Measurements from ENCODE around the gene RNASEH2A. TPM values are rescaled to one million over a fixed set of nuclear protein-coding genes. Genes with fewer than 3 reads are reported as not detected.

Gene RNASEH2A
- total and polyA plus RNA-seq, 2 of the 13 experiments (the other 11 are each of a cell fraction or from before 2014, with no cell fraction given) = 25.1 to 35.8 TPM

DNA sequence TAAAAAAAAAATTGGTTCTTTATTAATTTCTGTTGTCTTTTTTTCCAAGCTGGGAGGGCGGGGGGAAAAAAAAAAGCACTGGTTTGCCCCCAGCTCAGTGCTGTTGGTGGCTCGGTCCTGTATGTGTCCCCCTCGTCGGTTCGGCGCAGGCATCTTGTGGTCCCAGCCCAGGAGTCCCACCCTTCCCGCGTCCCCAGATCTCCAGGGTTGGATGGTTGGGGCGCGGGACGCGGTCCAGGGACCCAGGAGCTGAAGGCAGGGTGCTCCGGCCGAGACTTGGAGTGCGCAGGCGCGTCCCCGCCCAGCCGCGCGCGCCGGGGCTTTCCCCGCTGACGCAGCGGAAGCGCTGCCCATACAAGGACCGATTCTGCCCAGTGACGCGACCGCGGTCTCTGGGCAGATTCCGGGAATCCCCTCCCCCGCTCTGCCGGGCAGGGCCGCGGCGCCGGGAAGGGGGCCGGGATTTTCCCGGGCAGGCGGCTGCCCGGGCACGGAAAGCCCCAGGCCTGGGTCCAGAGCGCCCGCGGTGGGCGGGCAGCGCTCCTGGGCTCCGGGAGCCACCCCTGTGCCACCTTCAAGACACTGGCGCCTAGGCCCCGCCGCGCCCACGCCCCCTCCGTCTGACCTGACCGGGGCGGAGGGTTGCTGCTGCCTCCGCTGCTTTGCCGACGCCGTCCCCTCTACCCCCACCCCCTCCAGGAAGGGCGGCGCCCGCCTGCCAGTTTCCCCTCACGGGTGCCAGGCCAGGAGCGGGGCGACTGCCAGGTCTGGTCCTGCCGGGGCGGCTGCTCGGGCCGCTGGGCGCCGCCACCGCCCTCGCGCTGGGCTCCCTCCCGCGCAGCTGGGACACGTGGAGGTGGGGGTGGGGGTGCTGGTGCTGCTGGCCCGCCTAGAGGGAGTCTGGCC, 12.8 kb upstream of the RNASEH2A start (continued):
- TF ChIP-seq, protein P1, sequence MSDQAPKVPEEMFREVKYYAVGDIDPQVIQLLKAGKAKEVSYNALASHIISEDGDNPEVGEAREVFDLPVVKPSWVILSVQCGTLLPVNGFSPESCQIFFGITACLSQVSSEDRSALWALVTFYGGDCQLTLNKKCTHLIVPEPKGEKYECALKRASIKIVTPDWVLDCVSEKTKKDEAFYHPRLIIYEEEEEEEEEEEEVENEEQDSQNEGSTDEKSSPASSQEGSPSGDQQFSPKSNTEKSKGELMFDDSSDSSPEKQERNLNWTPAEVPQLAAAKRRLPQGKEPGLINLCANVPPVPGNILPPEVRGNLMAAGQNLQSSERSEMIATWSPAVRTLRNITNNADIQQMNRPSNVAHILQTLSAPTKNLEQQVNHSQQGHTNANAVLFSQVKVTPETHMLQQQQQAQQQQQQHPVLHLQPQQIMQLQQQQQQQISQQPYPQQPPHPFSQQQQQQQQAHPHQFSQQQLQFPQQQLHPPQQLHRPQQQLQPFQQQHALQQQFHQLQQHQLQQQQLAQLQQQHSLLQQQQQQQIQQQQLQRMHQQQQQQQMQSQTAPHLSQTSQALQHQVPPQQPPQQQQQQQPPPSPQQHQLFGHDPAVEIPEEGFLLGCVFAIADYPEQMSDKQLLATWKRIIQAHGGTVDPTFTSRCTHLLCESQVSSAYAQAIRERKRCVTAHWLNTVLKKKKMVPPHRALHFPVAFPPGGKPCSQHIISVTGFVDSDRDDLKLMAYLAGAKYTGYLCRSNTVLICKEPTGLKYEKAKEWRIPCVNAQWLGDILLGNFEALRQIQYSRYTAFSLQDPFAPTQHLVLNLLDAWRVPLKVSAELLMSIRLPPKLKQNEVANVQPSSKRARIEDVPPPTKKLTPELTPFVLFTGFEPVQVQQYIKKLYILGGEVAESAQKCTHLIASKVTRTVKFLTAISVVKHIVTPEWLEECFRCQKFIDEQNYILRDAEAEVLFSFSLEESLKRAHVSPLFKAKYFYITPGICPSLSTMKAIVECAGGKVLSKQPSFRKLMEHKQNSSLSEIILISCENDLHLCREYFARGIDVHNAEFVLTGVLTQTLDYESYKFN (CRISPR knock-in tag; conservative IDR thresholded peaks at IDR 0.05) = peak; percentile 34
- TF ChIP-seq, protein P2, sequence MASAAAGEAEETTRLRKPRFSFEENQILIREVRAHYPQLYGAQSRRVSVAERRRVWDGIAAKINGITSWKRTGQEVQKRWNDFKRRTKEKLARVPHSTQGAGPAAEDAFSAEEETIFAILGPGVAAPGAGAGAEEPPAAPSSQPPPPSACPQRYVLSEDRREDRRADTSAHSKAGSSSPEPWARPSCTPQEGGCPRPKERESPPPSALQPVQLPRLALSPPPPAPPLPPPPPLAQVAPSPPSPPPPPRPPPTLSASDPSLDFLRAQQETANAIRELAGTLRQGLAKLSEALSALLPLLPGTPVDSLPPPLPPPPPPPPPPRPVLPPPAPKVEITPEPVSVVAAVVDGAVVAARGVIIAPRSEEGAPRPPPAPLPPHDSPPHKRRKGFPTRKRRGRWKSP (CRISPR knock-in tag; IDR thresholded peaks at IDR 0.05) = no peak; the same call in 1 of the 2 replicates
- TF ChIP-seq SRSF1 (optimal IDR thresholded peaks at IDR 0.05; ENCODE audit: low read depth, low read length) (no peak), ZBTB20 (CRISPR knock-in tag; IDR thresholded peaks at IDR 0.05; ENCODE audit: borderline replicate concordance, low read depth) (no peak), ZBTB1 (CRISPR knock-in tag; IDR thresholded peaks at IDR 0.05; ENCODE audit: borderline replicate concordance) (no peak), PHF5A (CRISPR knock-in tag; IDR thresholded peaks at IDR 0.05; ENCODE audit: low read depth, unreplicated experiment) (no peak), ETV6 (CRISPR knock-in tag; conservative IDR thresholded peaks at IDR 0.05) (peak; percentile 69; the same call in 1 of the 2 replicates), HOXA3 (CRISPR knock-in tag; IDR thresholded peaks at IDR 0.05) (peak; percentile 73), TGIF2 (CRISPR knock-in tag; IDR thresholded peaks at IDR 0.05) (peak; percentile 82), DR1 (CRISPR knock-in tag; IDR thresholded peaks at IDR 0.05) (no peak), MED1 (CRISPR knock-in tag; IDR thresholded peaks at IDR 0.05) (peak; percentile 76), ZNF614 (CRISPR knock-in tag; IDR thresholded peaks at IDR 0.05; ENCODE audit: borderline replicate concordance) (no peak), ZNF549 (CRISPR knock-in tag; IDR thresholded peaks at IDR 0.05) (no peak), ZNF17 (CRISPR knock-in tag; IDR thresholded peaks at IDR 0.05) (no peak), ZNF703 (CRISPR knock-in tag; IDR thresholded peaks at IDR 0.05; ENCODE audit: borderline replicate concordance) (no peak), ZNF790 (CRISPR knock-in tag; IDR thresholded peaks at IDR 0.05; ENCODE audit: borderline replicate concordance) (peak; percentile 91), MTA3 (CRISPR knock-in tag; IDR thresholded peaks at IDR 0.05) (no peak), SMYD3 (CRISPR knock-in tag; IDR thresholded peaks at IDR 0.05) (no peak), PPARG (CRISPR knock-in tag; conservative IDR thresholded peaks at IDR 0.05) (peak; percentile 55; the same call in 1 of the 2 replicates)
- TF ChIP-seq, protein P3, sequence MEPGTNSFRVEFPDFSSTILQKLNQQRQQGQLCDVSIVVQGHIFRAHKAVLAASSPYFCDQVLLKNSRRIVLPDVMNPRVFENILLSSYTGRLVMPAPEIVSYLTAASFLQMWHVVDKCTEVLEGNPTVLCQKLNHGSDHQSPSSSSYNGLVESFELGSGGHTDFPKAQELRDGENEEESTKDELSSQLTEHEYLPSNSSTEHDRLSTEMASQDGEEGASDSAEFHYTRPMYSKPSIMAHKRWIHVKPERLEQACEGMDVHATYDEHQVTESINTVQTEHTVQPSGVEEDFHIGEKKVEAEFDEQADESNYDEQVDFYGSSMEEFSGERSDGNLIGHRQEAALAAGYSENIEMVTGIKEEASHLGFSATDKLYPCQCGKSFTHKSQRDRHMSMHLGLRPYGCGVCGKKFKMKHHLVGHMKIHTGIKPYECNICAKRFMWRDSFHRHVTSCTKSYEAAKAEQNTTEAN (CRISPR knock-in tag; conservative IDR thresholded peaks at IDR 0.05) = no peak
- TF ChIP-seq, protein P4, sequence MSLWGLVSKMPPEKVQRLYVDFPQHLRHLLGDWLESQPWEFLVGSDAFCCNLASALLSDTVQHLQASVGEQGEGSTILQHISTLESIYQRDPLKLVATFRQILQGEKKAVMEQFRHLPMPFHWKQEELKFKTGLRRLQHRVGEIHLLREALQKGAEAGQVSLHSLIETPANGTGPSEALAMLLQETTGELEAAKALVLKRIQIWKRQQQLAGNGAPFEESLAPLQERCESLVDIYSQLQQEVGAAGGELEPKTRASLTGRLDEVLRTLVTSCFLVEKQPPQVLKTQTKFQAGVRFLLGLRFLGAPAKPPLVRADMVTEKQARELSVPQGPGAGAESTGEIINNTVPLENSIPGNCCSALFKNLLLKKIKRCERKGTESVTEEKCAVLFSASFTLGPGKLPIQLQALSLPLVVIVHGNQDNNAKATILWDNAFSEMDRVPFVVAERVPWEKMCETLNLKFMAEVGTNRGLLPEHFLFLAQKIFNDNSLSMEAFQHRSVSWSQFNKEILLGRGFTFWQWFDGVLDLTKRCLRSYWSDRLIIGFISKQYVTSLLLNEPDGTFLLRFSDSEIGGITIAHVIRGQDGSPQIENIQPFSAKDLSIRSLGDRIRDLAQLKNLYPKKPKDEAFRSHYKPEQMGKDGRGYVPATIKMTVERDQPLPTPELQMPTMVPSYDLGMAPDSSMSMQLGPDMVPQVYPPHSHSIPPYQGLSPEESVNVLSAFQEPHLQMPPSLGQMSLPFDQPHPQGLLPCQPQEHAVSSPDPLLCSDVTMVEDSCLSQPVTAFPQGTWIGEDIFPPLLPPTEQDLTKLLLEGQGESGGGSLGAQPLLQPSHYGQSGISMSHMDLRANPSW (CRISPR knock-in tag; IDR thresholded peaks at IDR 0.05; ENCODE audit: borderline replicate concordance) = no peak
